HEK293 (cell line): ENCODE data around the gene NPR2.

Experiments used
- CTCF ChIA-PET: fragments of 350-600 bp; formaldehyde crosslinking; extraction: SDS; loops from one replicate; lab custom pipeline; 2021; ENCODE audit warnings: antibody characterized with exemption; lab: Yijun Ruan, JAX
- POLR2A ChIA-PET: fragments of 300-600 bp; formaldehyde crosslinking; extraction: SDS; loops from one replicate; lab custom pipeline; 2020; ENCODE audit warnings: antibody characterized with exemption, inconsistent platforms; lab: Yijun Ruan, JAX
- H3K27ac ChIP-seq: fragments of 200-500 bp; sonication (Bioruptor generic); 2 replicates; pipeline ENCODE4 v1.5.1; 2014; ENCODE audit warnings: low read depth, low read length, control low read depth, inconsistent platforms; ENCODE audit errors: extremely low read depth
- H3K36me3 ChIP-seq, 2 experiments: fragments of 200-500 bp in 1 of 2; sonication (Bioruptor generic) in 1 of 2; 1 replicate in 1 of 2; 2 replicates in 1 of 2; pipeline ENCODE4 v1.5.1; 2014 to 2017; ENCODE audit warnings: inconsistent platforms in 2 of 2, low read length in 2 of 2; ENCODE audit not compliant: control insufficient read depth in 2 of 2, insufficient read depth in 1 of 2
- H3K4me1 ChIP-seq: fragments of 200-500 bp; sonication (Bioruptor generic); 2 replicates; pipeline ENCODE4 v1.5.1; 2014; ENCODE audit warnings: mild to moderate bottlenecking, low read length, inconsistent platforms; ENCODE audit not compliant: control insufficient read depth, insufficient read depth
- H3K4me3 ChIP-seq: 2 replicates; pipeline ENCODE4 v1.5.1; 2011; ENCODE audit warnings: low read depth, mild to moderate bottlenecking, control low read depth, low read length, moderate library complexity
- H3K9me3 ChIP-seq: fragments of 200-500 bp; sonication (Bioruptor generic); 2 replicates; pipeline ENCODE4 v1.5.1; 2014; ENCODE audit warnings: low read depth, low read length, inconsistent platforms; ENCODE audit not compliant: control insufficient read depth, insufficient read depth
- BCL6B ChIP-seq: fragments of 450-650 bp; formaldehyde crosslinking; IDR thresholded peaks from 2 replicates; pipeline ENCODE4 v1.5.1; 2017; ENCODE audit warnings: missing biosample characterization, missing genetic modification characterization
- EGR2 ChIP-seq: fragments of 450-650 bp; formaldehyde crosslinking; IDR thresholded peaks from 2 replicates; pipeline ENCODE4 v1.5.1; 2016; ENCODE audit warnings: low read depth, missing biosample characterization, missing genetic modification characterization
- GLI4 ChIP-seq: fragments of 450-650 bp; formaldehyde crosslinking; IDR thresholded peaks from 2 replicates; pipeline ENCODE4 v1.5.1; 2016; ENCODE audit warnings: missing biosample characterization, missing genetic modification characterization
- PRDM4 ChIP-seq: fragments of 450-650 bp; formaldehyde crosslinking; IDR thresholded peaks from 2 replicates; pipeline ENCODE4 v1.5.1; 2017; ENCODE audit warnings: missing biosample characterization, missing genetic modification characterization
- SCRT1 ChIP-seq: fragments of 450-650 bp; formaldehyde crosslinking; IDR thresholded peaks from 2 replicates; pipeline ENCODE4 v1.5.1; 2016; ENCODE audit warnings: missing biosample characterization, missing genetic modification characterization, borderline replicate concordance
- ZBTB21 ChIP-seq: fragments of 450-650 bp; formaldehyde crosslinking; IDR thresholded peaks from 2 replicates; pipeline ENCODE4 v1.5.1; 2017; ENCODE audit warnings: missing biosample characterization, missing genetic modification characterization
- ZFP3 ChIP-seq: fragments of 450-650 bp; formaldehyde crosslinking; IDR thresholded peaks from 2 replicates; pipeline ENCODE4 v1.5.1; 2016; ENCODE audit warnings: low read depth, missing biosample characterization, missing genetic modification characterization
- ZNF138 ChIP-seq: fragments of 450-650 bp; formaldehyde crosslinking; IDR thresholded peaks from 2 replicates; pipeline ENCODE4 v1.5.1; 2016; ENCODE audit warnings: missing biosample characterization, missing genetic modification characterization, borderline replicate concordance
- ZNF157 ChIP-seq: fragments of 450-650 bp; formaldehyde crosslinking; IDR thresholded peaks from 2 replicates; pipeline ENCODE4 v1.5.1; 2016; ENCODE audit warnings: missing biosample characterization, missing genetic modification characterization
- ZNF341 ChIP-seq: fragments of 450-650 bp; formaldehyde crosslinking; IDR thresholded peaks from 2 replicates; pipeline ENCODE4; 2016; ENCODE audit warnings: low read depth, missing biosample characterization, missing genetic modification characterization
- ZNF555 ChIP-seq: fragments of 450-650 bp; formaldehyde crosslinking; conservative IDR thresholded peaks from 2 replicates; pipeline ENCODE4 v1.5.1; 2017; ENCODE audit warnings: missing biosample characterization, mild to moderate bottlenecking, missing genetic modification characterization, inconsistent platforms
- ZNF639 ChIP-seq: fragments of 450-650 bp; formaldehyde crosslinking; IDR thresholded peaks from 2 replicates; pipeline ENCODE4 v1.5.1; 2016; ENCODE audit warnings: missing biosample characterization, missing genetic modification characterization
- ZNF658 ChIP-seq: fragments of 450-650 bp; formaldehyde crosslinking; IDR thresholded peaks from 2 replicates; pipeline ENCODE4; 2016; ENCODE audit warnings: missing biosample characterization, missing genetic modification characterization
- ZNF677 ChIP-seq: fragments of 450-650 bp; IDR thresholded peaks from 2 replicates; pipeline ENCODE4 v1.5.0; 2018; ENCODE audit warnings: missing biosample characterization, mild to moderate bottlenecking, missing genetic modification characterization, moderate library complexity
- ZNF701 ChIP-seq: fragments of 450-650 bp; formaldehyde crosslinking; IDR thresholded peaks from 2 replicates; pipeline ENCODE4 v1.5.1; 2016; ENCODE audit warnings: missing biosample characterization, missing genetic modification characterization
- ZNF76 ChIP-seq: fragments of 450-650 bp; formaldehyde crosslinking; IDR thresholded peaks from 2 replicates; pipeline ENCODE4; 2016; ENCODE audit warnings: low read depth, missing biosample characterization, missing genetic modification characterization, borderline replicate concordance

NPR2 gene

GRCh38 chr9:35854091-35854762, 62.8 kb downstream of the NPR2 start:
- H3K4me3 ChIP-seq = no peak overlapping the region
- H3K36me3 ChIP-seq = peaks cover 0 to 7% of the 10 kb centered on the region in 2 experiments; a peak in 1 of 3 replicates
- H3K27ac ChIP-seq = no peak overlapping the region
- CTCF ChIA-PET = interaction anchor here (1.3 kb wide), 1 partner anchor 56 kb away, joined by 3 read pairs; no protein-coding TSS in a partner anchor
- no peaks in the 10 kb centered on the region for H3K4me1 ChIP-seq
- POLR2A ChIA-PET = no interaction called here
- H3K9me3 ChIP-seq = no peaks in the 10 kb centered on the region
- TF ChIP-seq EGR2 (tag by site-specific recombination) (no peak), ZNF157 (tag by site-specific recombination) (no peak), ZNF76 (tag by site-specific recombination) (no peak), ZNF341 (tag by site-specific recombination) (no peak), BCL6B (no peak), ZNF701 (tag by site-specific recombination) (no peak), SCRT1 (tag by site-specific recombination) (no peak), ZBTB21 (tag by site-specific recombination) (no peak)

- Histone ChIP-seq H3K27ac (no peak overlapping the region), H3K4me3 (no peak overlapping the region), H3K4me1 (no peaks in the 10 kb centered on the region), H3K36me3 (no peaks in the 10 kb centered on the region), H3K9me3 (no peaks in the 10 kb centered on the region)
- TF ChIP-seq ZFP3 (tag by site-specific recombination) = no peak
- TF ChIP-seq ZNF658 = no peak
- TF ChIP-seq PRDM4 = no peak
- no peak for TF ChIP-seq ZNF555 (tag by site-specific recombination)
- no peak for TF ChIP-seq ZNF639 (tag by site-specific recombination)
- ChIA-PET CTCF (interaction anchor here (0.7 to 2.8 kb wide), 5 partner anchors 23 to 100 kb away, joined by 3 to 14 read pairs (median 5); no protein-coding TSS in a partner anchor), POLR2A (no interaction called here)
Measured at GRCh38 chr9:35856206-35856605, 64.8 kb downstream of the NPR2 start.

- CTCF ChIA-PET = interaction anchor here (0.6 to 2.8 kb wide), 6 partner anchors 25 to 152 kb away, joined by 3 to 14 read pairs (median 4); partner anchors contain the start of genes FAM221B and TMEM8B
- no peak overlapping the region for H3K4me3 ChIP-seq
- no peaks in the 10 kb centered on the region for H3K4me1 ChIP-seq
- H3K36me3 ChIP-seq = no peaks in the 10 kb centered on the region
- H3K9me3 ChIP-seq = no peaks in the 10 kb centered on the region
- TF ChIP-seq BCL6B (no peak), ZNF138 (tag by site-specific recombination) (no peak), GLI4 (no peak), ZNF677 (tag by site-specific recombination) (no peak)
- POLR2A ChIA-PET = interaction anchor here (0.5 to 0.6 kb wide), 2 partner anchors 26 to 107 kb away, joined by 3 to 4 read pairs; no protein-coding TSS in a partner anchor
- no peak overlapping the region for H3K27ac ChIP-seq
Measured at GRCh38 chr9:35856882-35857281, 65.5 kb downstream of the NPR2 start.
